ENCODE data around the gene ECE1. TPM values are rescaled to one million over a fixed set of nuclear protein-coding genes. Genes with fewer than 3 reads are reported as not detected.
"Not testable (repeated sequence)": the region's sequence is repeated elsewhere in the genome, so short reads cannot be mapped to it uniquely, and the experiment has no call there.

Gene ECE1
- polyA plus RNA-seq, 3 donors, result 10.6 to 42.4 (median 23.3) TPM

GRCh38 chr1:21170837-21171236 lies 119.4 kb downstream of the ECE1 start:
- H3K27me3 Mint-ChIP-seq (ENCODE audit: low read depth in 3 of 3), result not testable (repeated sequence)
- peaks cover 12 to 38% of the 10 kb centered on the region in 2 donors for H3K36me3 ChIP-seq (replicated peaks in 1 of 2; ENCODE audit: control insufficient read depth in 1 of 2, insufficient read depth in 2 of 2, low read length in 2 of 2)
- H3K36me3 Mint-ChIP-seq, result peaks cover 37 to 55% of the 10 kb centered on the region in 2 donors

GRCh38 chr1:21168444-21168843 lies 121.8 kb downstream of the ECE1 start:
- no CpG with 5 or more reads among the region's 2 CpGs for WGBS (ENCODE audit: insufficient coverage)
- no peak overlapping the region for H2AFZ ChIP-seq (ENCODE audit: insufficient read depth, low read depth, low read length, poor library complexity, severe bottlenecking)
- Mint-ChIP-seq H3K4me1 (peaks cover 14% of the 10 kb centered on the region), H3K9me3 (no peaks in the 10 kb centered on the region), H3K27me3 (ENCODE audit: low read depth in 3 of 3) (no peaks in the 10 kb centered on the region), H3K36me3 (peaks cover 36 to 65% of the 10 kb centered on the region in 2 donors), H3K27ac (no peak overlapping the region), H3K4me3 (no peak overlapping the region)
- no peaks in the 10 kb centered on the region for H3K27me3 ChIP-seq (ENCODE audit: control insufficient read depth in 2 of 2, insufficient read depth in 2 of 2, low read length in 2 of 2)
- peaks cover 55% of the 10 kb centered on the region for H4K20me1 ChIP-seq (ENCODE audit: insufficient read depth, low read length)
- no peak overlapping the region for H3K27ac ChIP-seq (ENCODE audit: low read depth in 1 of 2, low read length in 2 of 2)
- H3K79me2 ChIP-seq (ENCODE audit: insufficient read depth, low read length), result peaks cover 66% of the 10 kb centered on the region
- TF ChIP-seq CTCF (IDR thresholded peaks at IDR 0.05), result no peak
- no peaks in the 10 kb centered on the region for H3K9me3 ChIP-seq (replicated peaks in 1 of 2; ENCODE audit: control insufficient read depth in 1 of 2, insufficient read depth in 1 of 2, low read length in 2 of 2)
- DNase-seq, result no peak
- H3K4me1 ChIP-seq (ENCODE audit: control insufficient read depth in 1 of 2, insufficient read depth in 2 of 2, low read length in 2 of 2), result peaks cover 8 to 10% of the 10 kb centered on the region in 2 donors
- no peak overlapping the region for H3K4me2 ChIP-seq (replicated peaks; ENCODE audit: extremely low read depth, low read length, poor library complexity, severe bottlenecking)
- no peak overlapping the region for H3K4me3 ChIP-seq (replicated peaks in 1 of 3; ENCODE audit: low read depth in 2 of 3, low read length in 3 of 3)
- peaks cover 20 to 48% of the 10 kb centered on the region in 2 donors for H3K36me3 ChIP-seq (replicated peaks in 1 of 2; ENCODE audit: control insufficient read depth in 1 of 2, insufficient read depth in 2 of 2, low read length in 2 of 2)
- H3K9ac ChIP-seq (ENCODE audit: insufficient read depth, low read length, poor library complexity, severe bottlenecking), result no peak overlapping the region
- intact Hi-C loops (cut with micrococcal nuclease), result loop anchor here in 1 of 2 donors (5.0 kb wide), 2 partner anchors 46 to 66 kb away; no protein-coding TSS in a partner anchor

More at GRCh38 chr1:21170837-21171236, 119.4 kb downstream of the ECE1 start:
- H3K4me3 Mint-ChIP-seq; H3K9me3 Mint-ChIP-seq; H3K27me3 ChIP-seq (ENCODE audit: control insufficient read depth in 2 of 2, insufficient read depth in 2 of 2, low read length in 2 of 2); H3K27ac ChIP-seq (ENCODE audit: low read depth in 1 of 2, low read length in 2 of 2); H3K4me2 ChIP-seq (replicated peaks; ENCODE audit: extremely low read depth, low read length, poor library complexity, severe bottlenecking); H3K27ac Mint-ChIP-seq; intact Hi-C loops (cut with micrococcal nuclease); DNase-seq; H2AFZ ChIP-seq (ENCODE audit: insufficient read depth, low read depth, low read length, poor library complexity, severe bottlenecking); H3K9ac ChIP-seq (ENCODE audit: insufficient read depth, low read length, poor library complexity, severe bottlenecking); H3K4me3 ChIP-seq (replicated peaks in 1 of 3; ENCODE audit: low read depth in 2 of 3, low read length in 3 of 3); H3K9me3 ChIP-seq (replicated peaks in 1 of 2; ENCODE audit: control insufficient read depth in 1 of 2, insufficient read depth in 1 of 2, low read length in 2 of 2): not testable (repeated sequence)
- peaks cover 41% of the 10 kb centered on the region for H4K20me1 ChIP-seq (ENCODE audit: insufficient read depth, low read length)
- peaks cover 18 to 19% of the 10 kb centered on the region in 2 donors for H3K4me1 ChIP-seq (ENCODE audit: control insufficient read depth in 1 of 2, insufficient read depth in 2 of 2, low read length in 2 of 2)
- H3K4me1 Mint-ChIP-seq, result peaks cover 18% of the 10 kb centered on the region
- no CpG with 5 or more reads among the region's 4 CpGs for WGBS (ENCODE audit: insufficient coverage)
- peaks cover 64% of the 10 kb centered on the region for H3K79me2 ChIP-seq (ENCODE audit: insufficient read depth, low read length)

Other genes with a start within 250 kb of the ECE1 start
- gene EIF4G3, start 113.6 kb downstream of the ECE1 start, polyA plus RNA-seq, result 10 to 100 TPM in 1 of 3 donors, 1 to 10 TPM in 2; 5.1 to 34.2 (median 5.8) TPM
- 1 to 10 TPM in 2 of 3 donors, not detected in 1; 1.2 to 1.5 TPM for gene NBPF3, start 149.7 kb upstream of the ECE1 start, polyA plus RNA-seq
- not detected for gene ALPL, start 219.0 kb upstream of the ECE1 start, polyA plus RNA-seq